Measurements from ENCODE around the gene MLEC. TPM values are rescaled to one million over a fixed set of nuclear protein-coding genes. Genes with fewer than 3 reads are reported as not detected.

Gene MLEC
- total and polyA plus RNA-seq, 2 donors (not counting 1 experiment from before 2014, with no cell fraction given): 56.4 to 120 TPM

DNA sequence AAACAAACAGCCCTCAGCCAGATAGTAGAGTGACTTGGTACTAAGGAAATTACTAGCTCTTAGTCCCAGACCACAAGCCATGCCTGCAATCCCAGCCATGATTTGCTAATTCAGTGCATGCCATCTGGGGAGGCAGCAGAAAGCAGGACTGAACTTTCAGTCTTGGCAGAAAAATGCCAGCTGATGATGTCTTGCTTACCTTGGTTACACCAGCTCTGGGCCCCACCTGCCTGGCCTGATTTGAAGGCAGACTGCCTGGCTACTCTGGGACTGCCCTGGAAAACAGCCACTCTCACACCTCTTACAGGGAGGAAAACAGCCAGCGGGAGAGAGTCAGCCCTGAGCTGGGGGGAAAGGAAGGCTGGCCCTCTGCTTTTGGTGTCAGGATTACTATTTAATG lies 18.7 kb downstream of the MLEC start:
- Histone ChIP-seq H3K27me3 (ENCODE audit: control insufficient read depth, insufficient read depth, low read length) (no peaks in the 10 kb centered on the region), H3K79me2 (ENCODE audit: control insufficient read depth, insufficient read depth, low read length) (peaks cover 2% of the 10 kb centered on the region), H3K36me3 (ENCODE audit: control insufficient read depth, insufficient read depth, low read length) (peaks cover 4% of the 10 kb centered on the region), H3K9ac (ENCODE audit: insufficient read depth, low read length) (no peak overlapping the region), H3K27ac (ENCODE audit: insufficient read depth, low read length) (no peak overlapping the region), H3K4me2 (ENCODE audit: extremely low read depth, insufficient read depth, low read length) (no peak overlapping the region), H3K9me3 (ENCODE audit: control insufficient read depth, insufficient read depth, low read depth, low read length) (no peaks in the 10 kb centered on the region), H4K20me1 (ENCODE audit: control insufficient read depth, extremely low read depth, insufficient read depth, low read length) (no peaks in the 10 kb centered on the region), H3K4me1 (ENCODE audit: control insufficient read depth, extremely low read depth, insufficient read depth, low read length) (peaks cover 4% of the 10 kb centered on the region), H2AFZ (ENCODE audit: low read length) (no peak overlapping the region), H3K4me3 (replicated peaks in 1 of 4; ENCODE audit: control extremely low read depth in 1 of 4, insufficient read depth in 1 of 4, low read depth in 3 of 4, low read length in 4 of 4) (no peak overlapping the region)
- no peak for TF ChIP-seq EZH2 (IDR thresholded peaks at IDR 0.05; ENCODE audit: low read length, missing control alignments)
- TF ChIP-seq, protein P1, sequence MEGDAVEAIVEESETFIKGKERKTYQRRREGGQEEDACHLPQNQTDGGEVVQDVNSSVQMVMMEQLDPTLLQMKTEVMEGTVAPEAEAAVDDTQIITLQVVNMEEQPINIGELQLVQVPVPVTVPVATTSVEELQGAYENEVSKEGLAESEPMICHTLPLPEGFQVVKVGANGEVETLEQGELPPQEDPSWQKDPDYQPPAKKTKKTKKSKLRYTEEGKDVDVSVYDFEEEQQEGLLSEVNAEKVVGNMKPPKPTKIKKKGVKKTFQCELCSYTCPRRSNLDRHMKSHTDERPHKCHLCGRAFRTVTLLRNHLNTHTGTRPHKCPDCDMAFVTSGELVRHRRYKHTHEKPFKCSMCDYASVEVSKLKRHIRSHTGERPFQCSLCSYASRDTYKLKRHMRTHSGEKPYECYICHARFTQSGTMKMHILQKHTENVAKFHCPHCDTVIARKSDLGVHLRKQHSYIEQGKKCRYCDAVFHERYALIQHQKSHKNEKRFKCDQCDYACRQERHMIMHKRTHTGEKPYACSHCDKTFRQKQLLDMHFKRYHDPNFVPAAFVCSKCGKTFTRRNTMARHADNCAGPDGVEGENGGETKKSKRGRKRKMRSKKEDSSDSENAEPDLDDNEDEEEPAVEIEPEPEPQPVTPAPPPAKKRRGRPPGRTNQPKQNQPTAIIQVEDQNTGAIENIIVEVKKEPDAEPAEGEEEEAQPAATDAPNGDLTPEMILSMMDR (conservative IDR thresholded peaks at IDR 0.05 in 1 of 2, IDR thresholded peaks at IDR 0.05 in 1 of 2; ENCODE audit: low read depth in 1 of 2, low read length in 2 of 2): no peak
- no peak for DNase-seq (ENCODE audit: low read depth in 2 of 2)

DNA sequence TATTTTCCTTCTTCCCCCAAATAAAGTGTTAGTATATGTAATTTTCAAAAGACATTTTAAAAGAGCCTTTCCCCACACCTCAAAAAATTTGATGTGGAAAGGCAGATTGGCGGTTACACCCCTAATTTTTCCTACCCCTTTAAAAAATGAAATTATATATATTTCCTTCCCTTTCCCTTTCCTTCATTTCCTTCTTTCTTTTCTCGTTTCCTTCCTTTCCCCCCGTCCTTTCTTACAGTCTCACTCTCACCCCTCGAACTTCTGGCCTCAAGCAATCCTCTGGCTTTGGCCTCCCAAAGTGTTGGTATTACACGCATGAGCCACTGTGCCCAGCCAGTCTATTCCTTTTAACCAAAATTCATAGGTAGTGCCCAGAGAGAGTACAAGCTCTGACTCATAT lies 19.1 kb downstream of the MLEC start:
- Histone ChIP-seq H3K36me3 (ENCODE audit: control insufficient read depth, insufficient read depth, low read length) (peaks cover 2% of the 10 kb centered on the region), H4K20me1 (ENCODE audit: control insufficient read depth, extremely low read depth, insufficient read depth, low read length) (no peaks in the 10 kb centered on the region), H2AFZ (ENCODE audit: low read length) (no peak overlapping the region), H3K27me3 (ENCODE audit: control insufficient read depth, insufficient read depth, low read length) (no peaks in the 10 kb centered on the region), H3K9me3 (ENCODE audit: control insufficient read depth, insufficient read depth, low read depth, low read length) (no peaks in the 10 kb centered on the region), H3K4me3 (replicated peaks in 1 of 4; ENCODE audit: control extremely low read depth in 1 of 4, insufficient read depth in 1 of 4, low read depth in 3 of 4, low read length in 4 of 4) (no peak overlapping the region), H3K9ac (ENCODE audit: insufficient read depth, low read length) (no peak overlapping the region), H3K27ac (ENCODE audit: insufficient read depth, low read length) (no peak overlapping the region), H3K79me2 (ENCODE audit: control insufficient read depth, insufficient read depth, low read length) (peaks cover 6% of the 10 kb centered on the region), H3K4me1 (ENCODE audit: control insufficient read depth, extremely low read depth, insufficient read depth, low read length) (peaks cover 4% of the 10 kb centered on the region), H3K4me2 (ENCODE audit: extremely low read depth, insufficient read depth, low read length) (no peak overlapping the region)
- no peak for TF ChIP-seq EZH2 (IDR thresholded peaks at IDR 0.05; ENCODE audit: low read length, missing control alignments)
- TF ChIP-seq, protein P1 (conservative IDR thresholded peaks at IDR 0.05 in 1 of 2, IDR thresholded peaks at IDR 0.05 in 1 of 2; ENCODE audit: low read depth in 1 of 2, low read length in 2 of 2): no peak
- DNase-seq (ENCODE audit: low read depth in 2 of 2): no peak

DNA sequence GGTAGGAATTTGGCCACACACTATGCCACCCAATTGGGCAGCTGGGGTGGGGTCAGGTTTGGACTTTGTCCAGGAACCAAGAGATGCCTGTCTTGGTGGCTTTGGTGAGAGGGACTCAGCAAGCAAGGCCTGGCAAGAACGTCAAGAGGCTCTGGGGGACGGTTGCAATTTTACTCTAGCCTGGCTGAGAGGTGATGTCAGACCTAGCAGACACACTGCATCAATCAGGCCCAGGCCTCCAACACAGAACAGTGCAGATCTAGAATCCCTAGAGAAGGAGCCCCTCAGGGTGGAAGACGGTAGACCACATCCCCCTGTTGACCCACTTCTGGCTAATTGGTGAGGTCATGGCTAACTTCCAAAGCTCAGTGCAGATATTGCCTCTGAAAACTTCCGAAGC lies 21.7 kb downstream of the MLEC start:
- Histone ChIP-seq H3K4me2 (ENCODE audit: extremely low read depth, insufficient read depth, low read length) (no peak overlapping the region), H3K9ac (ENCODE audit: insufficient read depth, low read length) (no peak overlapping the region), H3K4me3 (replicated peaks in 1 of 4; ENCODE audit: control extremely low read depth in 1 of 4, insufficient read depth in 1 of 4, low read depth in 3 of 4, low read length in 4 of 4) (no peak overlapping the region), H3K4me1 (ENCODE audit: control insufficient read depth, extremely low read depth, insufficient read depth, low read length) (peaks cover 11% of the 10 kb centered on the region), H3K36me3 (ENCODE audit: control insufficient read depth, insufficient read depth, low read length) (peaks cover 4% of the 10 kb centered on the region), H3K79me2 (ENCODE audit: control insufficient read depth, insufficient read depth, low read length) (peaks cover 19% of the 10 kb centered on the region), H4K20me1 (ENCODE audit: control insufficient read depth, extremely low read depth, insufficient read depth, low read length) (no peaks in the 10 kb centered on the region), H2AFZ (ENCODE audit: low read length) (no peak overlapping the region), H3K27ac (ENCODE audit: insufficient read depth, low read length) (no peak overlapping the region), H3K9me3 (ENCODE audit: control insufficient read depth, insufficient read depth, low read depth, low read length) (no peaks in the 10 kb centered on the region), H3K27me3 (ENCODE audit: control insufficient read depth, insufficient read depth, low read length) (no peaks in the 10 kb centered on the region)
- no peak for DNase-seq (ENCODE audit: low read depth in 2 of 2)
- TF ChIP-seq, protein P1 (conservative IDR thresholded peaks at IDR 0.05 in 1 of 2, IDR thresholded peaks at IDR 0.05 in 1 of 2; ENCODE audit: low read depth in 1 of 2, low read length in 2 of 2): no peak
- no peak for TF ChIP-seq EZH2 (IDR thresholded peaks at IDR 0.05; ENCODE audit: low read length, missing control alignments)
